ENCODE results near the gene SDK2. TPM values are rescaled to one million over a fixed set of nuclear protein-coding genes. Genes with fewer than 3 reads are reported as not detected.

SDK2 gene
- total and polyA plus RNA-seq, 2 of the 4 experiments (the other 2 are of a cell fraction), result under 0.01 to 0.03 TPM

DNA sequence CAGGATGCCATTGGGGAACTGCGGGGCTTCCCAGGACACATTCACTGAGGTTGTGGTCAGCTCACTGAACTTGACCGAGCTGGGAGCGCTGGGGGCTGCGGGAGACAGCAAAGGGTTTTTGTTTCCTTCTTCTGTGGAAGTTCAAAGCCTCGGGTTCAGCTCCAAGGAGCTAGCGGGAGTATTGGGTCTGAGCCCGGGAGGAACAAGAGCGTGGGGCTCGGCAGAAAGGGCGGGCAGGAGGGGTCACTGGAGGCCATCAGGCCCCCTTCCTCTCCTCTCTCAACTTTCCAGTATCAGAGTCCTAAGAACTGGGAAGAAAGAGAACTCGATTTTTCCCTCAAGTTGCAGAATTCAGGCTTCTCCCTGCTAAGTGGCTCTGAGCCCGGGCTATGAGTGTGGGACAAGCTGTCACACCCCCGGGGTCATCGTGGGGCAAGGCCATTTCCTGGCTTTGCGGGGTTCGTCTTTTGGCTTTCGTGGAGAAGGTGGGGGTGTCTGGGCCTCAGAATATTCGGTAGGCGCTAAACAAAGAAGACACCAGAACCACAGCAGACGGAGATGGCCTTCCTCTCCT is 278.9 kb downstream of the SDK2 start:
- Histone ChIP-seq H2AFZ (replicated peaks; ENCODE audit: low read length, poor library complexity) (peak overlapping the region; percentile 34), H3K23ac (ENCODE audit: low read depth, low read length) (no peak overlapping the region), H3K36me3 (ENCODE audit: control insufficient read depth, insufficient read depth, low read length) (no peaks in the 10 kb centered on the region), H4K91ac (ENCODE audit: insufficient read depth, low read depth, low read length) (no peak overlapping the region), H2BK20ac (ENCODE audit: low read depth, low read length) (no peak overlapping the region), H3K27ac (ENCODE audit: insufficient read depth, low read length) (no peak overlapping the region), H3K4me3 (ENCODE audit: insufficient read depth, low read depth, low read length) (no peak overlapping the region), H3K9me3 (ENCODE audit: control insufficient read depth, insufficient read depth, low read length) (no peaks in the 10 kb centered on the region), H3K4ac (ENCODE audit: low read depth, low read length) (no peak overlapping the region), H3K9ac (ENCODE audit: low read depth, low read length) (no peak overlapping the region), H2BK5ac (ENCODE audit: low read depth, low read length, poor library complexity, severe bottlenecking) (no peak overlapping the region), H2AK9ac (replicated peaks; ENCODE audit: low read depth, low read length, poor library complexity) (peak overlapping the region; percentile 28), H3K79me1 (ENCODE audit: low read depth in 1 of 2, low read length in 2 of 2) (no peaks in the 10 kb centered on the region), H4K8ac (ENCODE audit: low read depth in 2 of 2, low read length in 2 of 2) (peak overlapping the region in 1 of 2 experiments; percentile 20; a peak in 1 of 4 replicates), H4K5ac (ENCODE audit: low read depth, low read length) (no peak overlapping the region), H3K9me1 (ENCODE audit: insufficient read depth, low read length) (no peaks in the 10 kb centered on the region), H2AK5ac (ENCODE audit: low read depth, low read length) (no peak overlapping the region), H2BK120ac (ENCODE audit: low read depth, low read length) (no peak overlapping the region), H3K14ac (replicated peaks; ENCODE audit: low read depth, low read length) (no peak overlapping the region), H3K56ac (ENCODE audit: extremely low read depth, insufficient read depth, low read length) (no peak overlapping the region), H4K20me1 (ENCODE audit: insufficient read depth, low read length) (no peaks in the 10 kb centered on the region), H3K4me1 (ENCODE audit: control insufficient read depth, insufficient read depth, low read length) (no peaks in the 10 kb centered on the region; the same call in 1 of the 2 replicates), H3K27me3 (ENCODE audit: control insufficient read depth, insufficient read depth, low read length) (peaks cover 5% of the 10 kb centered on the region), H2BK15ac (ENCODE audit: low read depth, low read length) (no peak overlapping the region), H3K18ac (ENCODE audit: low read depth, low read length) (no peak overlapping the region), H3K4me2 (ENCODE audit: low read depth, low read length) (no peak overlapping the region)
- in situ Hi-C loops (cut with MboI; ENCODE audit: low sequenced_read_pairs), result loop anchor here (25.0 kb wide), 1 partner anchor 778 kb away; no protein-coding TSS in a partner anchor
- ChIA-PET CTCF (interaction anchor here (1.0 kb wide), 2 partner anchors 55 to 174 kb away, joined by 3 to 5 read pairs; no protein-coding TSS in a partner anchor), POLR2A (ENCODE audit: unreplicated experiment) (interaction anchor here (0.5 kb wide), 1 partner anchor 146 kb away, joined by 4 read pairs; no protein-coding TSS in a partner anchor)
- dilution Hi-C loops (cut with HindIII; ENCODE audit: low sequenced_read_pairs, unreplicated experiment), result no loop called here
- DNase-seq (no peak), ATAC-seq (ENCODE audit: low read depth) (no peak)
- 40% methylated on average over 4 of the region's 20 CpGs; no CpG with 5 or more reads in 1 of the 2 experiments for WGBS, 2 experiments (ENCODE audit: extremely low coverage in 2 of 2, insufficient read length in 1 of 2)
- BruUV-seq (replicated peaks), result no TSS peak
- intact Hi-C loops (cut with micrococcal nuclease), result no loop called here
- TF ChIP-seq SMC3 (IDR thresholded peaks at IDR 0.05; ENCODE audit: low read depth, low read length) (no peak), CEBPB (IDR thresholded peaks at IDR 0.05; ENCODE audit: low read depth, low read length) (no peak), CHD1 (IDR thresholded peaks at IDR 0.05; ENCODE audit: low read depth, low read length) (no peak), FOS (IDR thresholded peaks at IDR 0.05; ENCODE audit: low read depth, low read length) (no peak), RCOR1 (IDR thresholded peaks at IDR 0.05; ENCODE audit: insufficient replicate concordance, low read length) (no peak), RFX5 (IDR thresholded peaks at IDR 0.05; ENCODE audit: low read depth, low read length) (no peak), MAZ (IDR thresholded peaks at IDR 0.05; ENCODE audit: borderline replicate concordance, low read depth, low read length) (no peak), MAFK (IDR thresholded peaks at IDR 0.05; ENCODE audit: low read depth, low read length) (no peak), BHLHE40 (IDR thresholded peaks at IDR 0.05; ENCODE audit: low read depth, low read length) (no peak), MXI1 (IDR thresholded peaks at IDR 0.05; ENCODE audit: borderline replicate concordance, low read depth, low read length) (no peak)
- TF ChIP-seq, protein P1, sequence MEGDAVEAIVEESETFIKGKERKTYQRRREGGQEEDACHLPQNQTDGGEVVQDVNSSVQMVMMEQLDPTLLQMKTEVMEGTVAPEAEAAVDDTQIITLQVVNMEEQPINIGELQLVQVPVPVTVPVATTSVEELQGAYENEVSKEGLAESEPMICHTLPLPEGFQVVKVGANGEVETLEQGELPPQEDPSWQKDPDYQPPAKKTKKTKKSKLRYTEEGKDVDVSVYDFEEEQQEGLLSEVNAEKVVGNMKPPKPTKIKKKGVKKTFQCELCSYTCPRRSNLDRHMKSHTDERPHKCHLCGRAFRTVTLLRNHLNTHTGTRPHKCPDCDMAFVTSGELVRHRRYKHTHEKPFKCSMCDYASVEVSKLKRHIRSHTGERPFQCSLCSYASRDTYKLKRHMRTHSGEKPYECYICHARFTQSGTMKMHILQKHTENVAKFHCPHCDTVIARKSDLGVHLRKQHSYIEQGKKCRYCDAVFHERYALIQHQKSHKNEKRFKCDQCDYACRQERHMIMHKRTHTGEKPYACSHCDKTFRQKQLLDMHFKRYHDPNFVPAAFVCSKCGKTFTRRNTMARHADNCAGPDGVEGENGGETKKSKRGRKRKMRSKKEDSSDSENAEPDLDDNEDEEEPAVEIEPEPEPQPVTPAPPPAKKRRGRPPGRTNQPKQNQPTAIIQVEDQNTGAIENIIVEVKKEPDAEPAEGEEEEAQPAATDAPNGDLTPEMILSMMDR (conservative IDR thresholded peaks at IDR 0.05; ENCODE audit: low read depth, low read length), result no peak
- TF ChIP-seq, protein P2, sequence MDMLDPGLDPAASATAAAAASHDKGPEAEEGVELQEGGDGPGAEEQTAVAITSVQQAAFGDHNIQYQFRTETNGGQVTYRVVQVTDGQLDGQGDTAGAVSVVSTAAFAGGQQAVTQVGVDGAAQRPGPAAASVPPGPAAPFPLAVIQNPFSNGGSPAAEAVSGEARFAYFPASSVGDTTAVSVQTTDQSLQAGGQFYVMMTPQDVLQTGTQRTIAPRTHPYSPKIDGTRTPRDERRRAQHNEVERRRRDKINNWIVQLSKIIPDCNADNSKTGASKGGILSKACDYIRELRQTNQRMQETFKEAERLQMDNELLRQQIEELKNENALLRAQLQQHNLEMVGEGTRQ (IDR thresholded peaks at IDR 0.05; ENCODE audit: low read depth, low read length), result no peak
